CD14-positive monocyte (primary cell): ENCODE data around the gene PTPRD. TPM values are rescaled to one million over a fixed set of nuclear protein-coding genes. Genes with fewer than 3 reads are reported as not detected.

Source experiments
- DNase-seq, 3 donors: peaks; one replicate each; pipeline ENCODE4 v3.0.0-alpha.2; 2011 to 2022
- H2AFZ ChIP-seq: 2 replicates; pipeline ENCODE4 v1.6.0; 2012; ENCODE audit warnings: mild to moderate bottlenecking, low read depth, low read length, inconsistent platforms; ENCODE audit not compliant: insufficient read depth, poor library complexity, severe bottlenecking
- H3K27ac ChIP-seq, 2 donors: 1 replicate in 1 of 2; 2 replicates in 1 of 2; pipeline ENCODE4 v1.5.1; 2012 to 2013; ENCODE audit warnings: low read length in 2 of 2, control low read depth in 1 of 2, inconsistent platforms in 1 of 2, low read depth in 1 of 2, mild to moderate bottlenecking in 1 of 2
- H3K27me3 ChIP-seq, 2 donors: one replicate each; pipeline versions ENCODE4 v1.6.0 to v1.6.1; 2011 to 2013; ENCODE audit warnings: low read length in 2 of 2; ENCODE audit not compliant: control insufficient read depth in 2 of 2, insufficient read depth in 2 of 2
- H3K36me3 ChIP-seq, 2 donors: replicated peaks in 1 of 2; 1 replicate in 1 of 2; 2 replicates in 1 of 2; pipeline versions ENCODE4 v1.5.1 to v1.6.1; 2012 to 2013; ENCODE audit warnings: low read length in 2 of 2, control low read depth in 1 of 2, inconsistent platforms in 1 of 2, mild to moderate bottlenecking in 1 of 2; ENCODE audit not compliant: insufficient read depth in 2 of 2, control insufficient read depth in 1 of 2
- H3K4me1 ChIP-seq, 2 donors: 1 replicate in 1 of 2; 2 replicates in 1 of 2; pipeline versions ENCODE4 v1.5.1 to v1.6.1; 2012 to 2013; ENCODE audit warnings: low read length in 2 of 2, control low read depth in 1 of 2, inconsistent platforms in 1 of 2, mild to moderate bottlenecking in 1 of 2, moderate library complexity in 1 of 2; ENCODE audit not compliant: insufficient read depth in 2 of 2, control insufficient read depth in 1 of 2
- H3K4me2 ChIP-seq: replicated peaks from 2 replicates; pipeline ENCODE3; 2012; ENCODE audit warnings: low read length, moderate library complexity, mild to moderate bottlenecking; ENCODE audit not compliant: poor library complexity, severe bottlenecking; ENCODE audit errors: extremely low read depth
- H3K4me3 ChIP-seq, 3 experiments: fragments of 200-600 bp in 1 of 3; sonication (generic) in 1 of 3; replicated peaks in 1 of 3; 1 replicate in 2 of 3; 2 replicates in 1 of 3; pipeline ENCODE4 v1.5.1; 2011 to 2013; ENCODE audit warnings: low read length in 3 of 3, mild to moderate bottlenecking in 3 of 3, control low read depth in 2 of 3, low read depth in 2 of 3, inconsistent platforms in 1 of 3, moderate library complexity in 1 of 3
- H3K79me2 ChIP-seq: 2 replicates; pipeline ENCODE4 v1.6.0; 2012; ENCODE audit warnings: mild to moderate bottlenecking, control low read depth, inconsistent platforms, low read length, moderate library complexity; ENCODE audit not compliant: insufficient read depth
- H3K9ac ChIP-seq: 2 replicates; pipeline ENCODE4 v1.6.0; 2017; ENCODE audit warnings: low read length, mild to moderate bottlenecking; ENCODE audit not compliant: insufficient read depth, poor library complexity, severe bottlenecking
- H3K9me3 ChIP-seq, 2 donors: replicated peaks in 1 of 2; 1 replicate in 1 of 2; 2 replicates in 1 of 2; pipeline versions ENCODE4 v1.5.1 to v1.6.1; 2012 to 2013; ENCODE audit warnings: low read length in 2 of 2, control low read depth in 1 of 2; ENCODE audit not compliant: control insufficient read depth in 1 of 2, insufficient read depth in 1 of 2
- H4K20me1 ChIP-seq: 2 replicates; pipeline ENCODE4 v1.6.0; 2012; ENCODE audit warnings: mild to moderate bottlenecking, low read length, control low read depth, moderate library complexity; ENCODE audit not compliant: insufficient read depth
- H3K27ac Mint-ChIP-seq, 7 donors: one replicate each; pipeline ENCODE4 v1.8.0; 2020; ENCODE audit warnings: mild to moderate bottlenecking in 7 of 7, mixed read lengths in 7 of 7, moderate library complexity in 6 of 7, inconsistent platforms in 2 of 7
- H3K27me3 Mint-ChIP-seq, 3 donors: one replicate each; pipeline ENCODE4 v1.8.0; 2021 to 2022; ENCODE audit warnings: low read depth in 3 of 3, mild to moderate bottlenecking in 3 of 3, mixed read lengths in 3 of 3, moderate library complexity in 3 of 3, inconsistent platforms in 1 of 3
- H3K36me3 Mint-ChIP-seq, 2 donors: one replicate each; pipeline ENCODE4 v1.8.0; 2020; ENCODE audit warnings: mixed read lengths in 2 of 2, inconsistent platforms in 1 of 2, mild to moderate bottlenecking in 1 of 2
- H3K4me1 Mint-ChIP-seq: one replicate; pipeline ENCODE4 v1.8.0; 2020; ENCODE audit warnings: mild to moderate bottlenecking, mixed read lengths
- H3K4me3 Mint-ChIP-seq, 2 donors: one replicate each; pipeline ENCODE4 v1.8.0; 2020; ENCODE audit warnings: mild to moderate bottlenecking in 2 of 2, mixed read lengths in 2 of 2, moderate library complexity in 1 of 2
- H3K9me3 Mint-ChIP-seq, 7 donors: one replicate each; pipeline ENCODE4 v1.8.0; 2020 to 2022; ENCODE audit warnings: mixed read lengths in 7 of 7, mild to moderate bottlenecking in 6 of 7, moderate library complexity in 6 of 7, inconsistent platforms in 2 of 7
- CTCF ChIP-seq: fragments of 200-600 bp; IDR thresholded peaks from one replicate; pipeline ENCODE4 v1.8.0; 2022; ENCODE audit warnings: antibody characterized with exemption, mild to moderate bottlenecking
- WGBS: methylation state at CpG from one replicate; pipeline ENCODE4 v1.1.5; 2013; ENCODE audit warnings: missing lambda C conversion rate; ENCODE audit not compliant: insufficient coverage; 5-methylcytosine and 5-hydroxymethylcytosine counted together
- intact Hi-C, 2 donors: fragments of 100-400 bp; cut with micrococcal nuclease; formaldehyde crosslinking; loops; one replicate each; pipeline versions ENCODE4 v1.15.0 to v1.15.1; 2023
- polyA plus RNA-seq, 3 donors: library from polyadenylated mRNA; depleted of rRNA in 1 of 3; unstranded in 2 of 3; stranded (reverse) in 1 of 3; fragments of 300-500 nt in 2 of 3; fragments of >200 nt in 1 of 3; fragmentation: Illumina TruSeq in 2 of 3; gene quantifications; 1 replicate in 2 of 3; 2 replicates in 1 of 3; pipeline ENCODE4 v1.2.3, GENCODE V29; 2012 to 2021

PTPRD gene
- polyA plus RNA-seq, 3 donors, result not detected

DNA sequence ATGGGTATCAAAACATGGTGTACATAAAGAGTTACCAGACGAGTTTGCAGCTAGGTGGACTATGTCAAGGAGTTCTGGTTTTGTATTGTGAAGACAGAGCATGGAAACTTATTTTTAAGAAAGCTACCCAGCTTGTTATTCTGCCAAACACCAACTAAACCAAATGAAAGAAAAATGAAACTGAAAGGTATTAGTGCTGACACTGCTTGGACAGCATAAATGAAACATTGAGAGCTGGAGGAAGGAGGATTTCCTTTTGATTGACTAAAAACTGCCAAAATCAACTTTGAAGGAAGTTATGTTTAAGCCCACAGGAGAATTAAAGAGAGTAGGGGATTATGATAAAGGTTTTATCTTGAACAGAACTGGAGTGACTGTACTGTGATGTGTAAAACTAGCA, 766.2 kb downstream of the PTPRD start:
- no peak for DNase-seq
- intact Hi-C loops, result no loop called here
- no peak for TF ChIP-seq CTCF
- Histone ChIP-seq H4K20me1 (no peaks in the 10 kb centered on the region), H3K27me3 (no peaks in the 10 kb centered on the region), H3K79me2 (no peaks in the 10 kb centered on the region), H2AFZ (no peak overlapping the region), H3K4me3 (no peak overlapping the region), H3K9ac (no peak overlapping the region), H3K4me1 (no peaks in the 10 kb centered on the region), H3K36me3 (no peaks in the 10 kb centered on the region), H3K27ac (no peak overlapping the region), H3K9me3 (no peaks in the 10 kb centered on the region), H3K4me2 (no peak overlapping the region)
- Mint-ChIP-seq H3K9me3 (no peaks in the 10 kb centered on the region), H3K27ac (no peak overlapping the region), H3K36me3 (no peaks in the 10 kb centered on the region), H3K4me3 (no peak overlapping the region), H3K4me1 (peaks cover 3% of the 10 kb centered on the region), H3K27me3 (no peaks in the 10 kb centered on the region)
- no CpG with 5 or more reads among the region's 1 CpG for WGBS

- H3K27ac ChIP-seq, result no peak overlapping the region
- Mint-ChIP-seq H3K36me3 (no peaks in the 10 kb centered on the region), H3K27me3 (peaks cover 0 to 1% (median 0%) of the 10 kb centered on the region in 3 donors), H3K4me3 (no peak overlapping the region), H3K4me1 (no peaks in the 10 kb centered on the region), H3K9me3 (peaks cover 1 to 11% (median 3%) of the 10 kb centered on the region in 7 donors), H3K27ac (no peak overlapping the region)
- H3K9ac ChIP-seq, result no peak overlapping the region
- H3K36me3 ChIP-seq, result no peaks in the 10 kb centered on the region
- no peaks in the 10 kb centered on the region for H4K20me1 ChIP-seq
- DNase-seq, result no peak
- H3K4me1 ChIP-seq, result no peaks in the 10 kb centered on the region
- H3K4me3 ChIP-seq, result no peak overlapping the region
- no peak overlapping the region for H3K4me2 ChIP-seq
- H3K9me3 ChIP-seq, result no peaks in the 10 kb centered on the region
- TF ChIP-seq CTCF, result no peak
- H3K27me3 ChIP-seq, result no peaks in the 10 kb centered on the region
- H2AFZ ChIP-seq, result no peak overlapping the region
- intact Hi-C loops, result no loop called here
- no peaks in the 10 kb centered on the region for H3K79me2 ChIP-seq
These were observed 792.4 kb downstream of the PTPRD start for GRCh38 chr9:9820436-9820835.
